ENCODE measurements around the gene PWWP2B. TPM values are rescaled to one million over a fixed set of nuclear protein-coding genes. Genes with fewer than 3 reads are reported as not detected.

The PWWP2B gene
- total RNA-seq, 1 experiment from 2014 or later: 12.2 TPM

- CTCF ChIA-PET: interaction anchor here (0.7 to 3.1 kb wide), 12 partner anchors 10 to 323 kb away, joined by 3 to 23 read pairs (median 5); no protein-coding TSS in a partner anchor
- H3K4me1 Mint-ChIP-seq: no peaks in the 10 kb centered on the region
- H3K9me3 Mint-ChIP-seq: peaks cover 5% of the 10 kb centered on the region
- POLR2A ChIA-PET: no interaction called here
- H3K36me3 Mint-ChIP-seq: peaks cover 4% of the 10 kb centered on the region
- H3K27ac Mint-ChIP-seq: no peak overlapping the region
- H3K27me3 Mint-ChIP-seq (ENCODE audit: low read depth): no peaks in the 10 kb centered on the region
- TF ChIP-seq ZMAT4 (CRISPR knock-in tag; IDR thresholded peaks at IDR 0.05) (no peak), ZNF317 (CRISPR knock-in tag; IDR thresholded peaks at IDR 0.05; ENCODE audit: borderline replicate concordance, low read depth) (no peak), ZNF512 (CRISPR knock-in tag; IDR thresholded peaks at IDR 0.05; ENCODE audit: borderline replicate concordance) (no peak), SMAD4 (CRISPR knock-in tag; IDR thresholded peaks at IDR 0.05) (no peak), ESRRA (CRISPR knock-in tag; IDR thresholded peaks at IDR 0.05; ENCODE audit: borderline replicate concordance) (no peak), USF1 (CRISPR knock-in tag; IDR thresholded peaks at IDR 0.05) (no peak), RELA (CRISPR knock-in tag; IDR thresholded peaks at IDR 0.05; ENCODE audit: borderline replicate concordance) (no peak), CBFB (CRISPR knock-in tag; IDR thresholded peaks at IDR 0.05; ENCODE audit: low read depth) (no peak), AFF4 (CRISPR knock-in tag; IDR thresholded peaks at IDR 0.05; ENCODE audit: borderline replicate concordance) (no peak), MXD4 (CRISPR knock-in tag; IDR thresholded peaks at IDR 0.05; ENCODE audit: borderline replicate concordance) (no peak), USF2 (CRISPR knock-in tag; IDR thresholded peaks at IDR 0.05) (no peak), KAT7 (CRISPR knock-in tag; IDR thresholded peaks at IDR 0.05; ENCODE audit: borderline replicate concordance) (no peak), NR2C2 (CRISPR knock-in tag; IDR thresholded peaks at IDR 0.05) (no peak), ATF1 (CRISPR knock-in tag; IDR thresholded peaks at IDR 0.05) (no peak), GABPB1 (CRISPR knock-in tag; IDR thresholded peaks at IDR 0.05) (no peak), ZNF671 (CRISPR knock-in tag; IDR thresholded peaks at IDR 0.05) (no peak), ZBTB21 (CRISPR knock-in tag; IDR thresholded peaks at IDR 0.05; ENCODE audit: borderline replicate concordance) (no peak), FOXJ3 (CRISPR knock-in tag; IDR thresholded peaks at IDR 0.05; ENCODE audit: borderline replicate concordance) (no peak), RORB (CRISPR knock-in tag; IDR thresholded peaks at IDR 0.05) (no peak), ZNF232 (CRISPR knock-in tag; IDR thresholded peaks at IDR 0.05) (no peak)
- no peak for ATAC-seq
- DNase-seq (ENCODE audit: low spot score): no peak
- no peak overlapping the region for H3K4me3 Mint-ChIP-seq
Measured at GRCh38 chr10:132359305-132360040, 37.5 kb upstream of the PWWP2B start.

Measured in WTC11 (cell line).